Measurements from ENCODE around the gene DNAJB4.

GRCh38 chr1:78015148-78015547 lies 10.4 kb downstream of the DNAJB4 start:
- no peak for TF ChIP-seq CTCF (IDR thresholded peaks at IDR 0.05; ENCODE audit: low read depth, low read length)
- no peak for TF ChIP-seq EZH2phosphoT487 (IDR thresholded peaks at IDR 0.05; ENCODE audit: low read depth)
